Activated CD4-positive, alpha-beta T cell treated with anti-CD3 and anti-CD28 coated beads for 24 hours (primary cell): Measurements from ENCODE around the gene GRK5.
A peak's percentile ranks its signal among the peaks of the same experiment; 100 is the strongest.

Experiments used
- DNase-seq, 2 donors: peaks; one replicate each; pipeline ENCODE4 v3.0.0-alpha.2; 2020; ENCODE audit warnings: low read depth in 2 of 2

Gene GRK5

DNA sequence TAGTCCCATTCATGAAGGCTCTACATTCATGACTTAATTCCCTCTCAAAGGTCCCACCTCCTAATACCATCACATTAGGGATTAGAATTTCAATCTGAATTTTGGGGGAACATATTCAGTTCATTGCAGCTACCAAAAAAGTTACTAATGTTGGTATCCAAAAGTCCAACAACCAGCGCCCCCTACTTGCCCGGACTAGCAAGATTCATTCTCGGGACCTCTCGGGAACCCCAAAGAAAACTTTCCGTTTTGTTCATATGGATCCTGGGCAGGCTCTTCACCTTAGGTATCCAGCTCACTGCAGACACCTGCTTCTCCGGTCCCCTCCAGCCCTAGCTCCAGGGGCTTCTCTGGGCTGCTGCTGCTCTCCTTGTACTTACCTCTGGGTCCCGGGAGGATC lies 8.9 kb upstream of the GRK5 start:
- DNase-seq: peak in 1 of 2 donors; percentile 22

DNA sequence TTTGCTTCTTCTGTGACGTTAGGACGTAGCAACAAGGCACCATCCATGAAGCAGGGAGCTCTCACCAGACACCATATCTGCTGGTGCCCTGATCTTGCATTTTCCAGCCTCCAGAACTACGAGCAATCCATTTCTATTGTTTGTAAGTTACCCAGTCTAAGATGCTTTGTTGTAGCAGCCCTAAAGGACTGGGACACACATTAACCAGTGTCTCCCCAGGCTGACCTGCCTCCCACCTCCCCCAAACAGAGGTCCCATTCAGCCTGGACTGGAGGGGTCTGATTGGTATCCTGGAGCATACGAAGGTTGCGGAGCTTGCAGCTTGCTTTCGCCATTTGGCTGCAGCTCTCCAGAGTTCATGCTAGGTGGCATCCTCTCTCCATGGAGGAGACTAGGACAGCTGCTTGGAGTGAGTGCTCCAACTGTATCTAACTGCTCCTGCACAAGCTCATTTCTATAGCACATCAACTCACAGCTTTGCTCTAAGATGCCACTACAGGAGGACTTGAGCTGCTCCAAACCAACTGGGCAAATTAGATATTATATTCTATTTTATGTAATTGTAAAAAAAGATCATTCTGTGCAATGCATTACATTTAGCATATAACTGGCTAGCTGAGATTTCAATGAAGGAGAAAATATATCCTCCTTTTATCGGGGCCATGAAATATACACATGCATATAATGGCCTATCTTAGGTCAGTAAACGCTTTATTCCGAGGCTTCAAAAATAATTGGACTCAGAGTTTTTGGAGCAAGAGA lies 8.0 kb upstream of the GRK5 start:
- DNase-seq: no peak

DNA sequence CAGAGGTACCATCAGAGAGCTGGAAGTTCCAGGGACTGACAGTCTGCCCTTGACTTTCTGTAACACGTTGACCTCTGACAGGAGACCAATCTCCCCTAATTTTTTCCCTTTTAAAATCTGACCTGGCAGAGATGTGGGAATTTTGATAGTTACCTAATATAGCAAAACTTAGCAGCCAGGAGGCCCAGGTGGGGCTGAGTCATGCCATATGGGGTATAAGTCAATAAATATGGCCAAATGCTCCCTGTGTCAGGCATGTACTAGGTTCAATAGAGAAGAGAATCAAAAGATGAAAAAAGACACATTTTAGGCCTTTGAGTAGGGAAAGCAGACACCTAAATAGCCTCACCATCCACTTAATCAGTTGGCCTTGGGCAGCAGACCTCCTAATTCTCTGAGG lies 6.1 kb upstream of the GRK5 start:
- no peak for DNase-seq

DNA sequence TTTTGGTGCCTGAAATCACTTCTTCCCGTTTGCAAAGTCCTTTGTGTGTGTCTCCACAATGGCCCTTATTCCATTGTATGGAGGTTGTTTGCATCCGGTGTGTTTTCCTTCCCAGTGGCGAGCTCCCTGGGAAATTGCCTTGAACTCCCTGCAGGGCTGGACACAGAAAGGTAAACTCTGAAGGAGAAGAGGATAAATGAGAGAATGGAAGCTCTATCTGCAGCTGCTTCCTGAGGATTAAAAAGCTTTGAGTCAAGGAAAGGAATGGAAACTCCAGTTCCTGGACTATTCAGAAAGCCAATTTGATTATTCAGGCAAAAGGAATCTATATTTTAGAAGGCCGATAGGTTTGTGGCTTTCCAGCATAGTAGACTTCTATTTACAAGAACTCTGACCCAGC lies 4.4 kb upstream of the GRK5 start:
- no peak for DNase-seq

DNA sequence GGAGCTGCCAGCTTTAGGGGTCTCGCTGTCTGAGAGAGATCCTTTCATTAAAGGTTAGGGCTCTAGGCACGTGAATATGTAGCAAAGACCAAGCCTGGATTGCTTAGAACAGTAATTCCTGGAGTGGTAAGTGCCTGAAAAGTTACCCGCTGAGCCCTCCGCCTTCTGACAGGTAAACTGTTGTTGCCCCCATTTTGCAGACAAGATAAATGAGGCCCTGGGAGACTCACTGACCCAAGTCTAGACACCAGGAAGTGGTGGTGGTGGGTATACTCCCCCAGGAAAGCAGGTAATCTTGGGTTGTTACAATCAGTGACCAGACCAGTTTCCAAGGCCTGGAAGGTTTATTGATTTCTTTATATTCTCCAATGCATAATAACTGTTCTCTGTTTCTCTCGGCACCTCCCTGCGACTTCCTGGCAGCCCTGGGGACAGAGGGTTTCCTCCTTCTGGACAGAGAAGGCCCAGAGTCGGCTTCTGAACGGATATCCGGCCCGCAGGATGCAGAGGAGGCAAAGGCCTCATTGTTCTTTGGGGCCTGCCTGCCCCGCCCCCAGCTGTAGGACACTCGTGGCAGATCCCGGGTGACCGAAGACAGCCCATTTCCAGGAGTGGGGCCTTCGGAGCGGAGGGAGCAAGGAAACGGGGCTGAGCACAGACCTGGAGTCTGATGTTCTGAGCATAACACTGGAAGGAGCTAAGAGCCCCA lies 1.3 kb upstream of the GRK5 start:
- peak in 1 of 2 donors; percentile 25 for DNase-seq

DNA sequence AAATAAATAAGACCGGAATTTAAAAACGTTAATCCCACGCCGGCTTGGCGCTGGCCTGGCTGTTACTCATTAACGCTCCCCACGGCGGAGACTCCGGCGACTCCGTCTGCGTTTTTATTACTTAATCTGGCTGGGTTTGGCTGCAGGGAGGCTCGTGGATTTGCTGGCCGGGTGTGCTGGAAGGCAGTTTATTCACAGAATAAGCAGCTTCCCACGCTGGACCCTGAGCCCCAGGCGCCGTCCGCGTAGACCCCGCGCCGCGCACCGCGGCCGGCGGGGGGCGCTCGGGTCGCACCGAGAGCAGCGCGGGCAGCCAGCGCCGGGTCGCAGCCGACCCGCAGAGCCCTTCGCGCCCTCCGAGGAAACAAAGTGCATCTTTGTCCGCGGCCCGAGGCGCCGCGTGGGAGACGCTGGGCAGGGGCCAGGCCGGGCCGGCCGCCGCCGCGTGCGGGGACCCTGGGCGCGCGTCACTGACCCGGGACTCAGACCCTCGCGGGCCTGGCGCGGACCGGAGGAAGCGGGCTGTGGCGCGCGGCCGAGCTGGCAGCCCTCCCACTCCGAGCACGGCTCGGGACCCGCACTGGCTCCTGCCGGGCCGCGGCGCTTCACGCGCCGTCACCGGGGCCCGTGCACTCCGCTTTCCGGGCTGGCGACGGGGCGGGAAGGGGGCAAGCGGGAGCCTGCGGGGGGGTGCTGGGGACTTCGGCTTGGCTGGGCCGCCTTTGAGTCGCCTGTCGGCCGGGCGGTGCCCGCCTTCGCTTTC lies 587 bp upstream of the GRK5 start:
- peak; percentile 51 to 58 for DNase-seq

DNA sequence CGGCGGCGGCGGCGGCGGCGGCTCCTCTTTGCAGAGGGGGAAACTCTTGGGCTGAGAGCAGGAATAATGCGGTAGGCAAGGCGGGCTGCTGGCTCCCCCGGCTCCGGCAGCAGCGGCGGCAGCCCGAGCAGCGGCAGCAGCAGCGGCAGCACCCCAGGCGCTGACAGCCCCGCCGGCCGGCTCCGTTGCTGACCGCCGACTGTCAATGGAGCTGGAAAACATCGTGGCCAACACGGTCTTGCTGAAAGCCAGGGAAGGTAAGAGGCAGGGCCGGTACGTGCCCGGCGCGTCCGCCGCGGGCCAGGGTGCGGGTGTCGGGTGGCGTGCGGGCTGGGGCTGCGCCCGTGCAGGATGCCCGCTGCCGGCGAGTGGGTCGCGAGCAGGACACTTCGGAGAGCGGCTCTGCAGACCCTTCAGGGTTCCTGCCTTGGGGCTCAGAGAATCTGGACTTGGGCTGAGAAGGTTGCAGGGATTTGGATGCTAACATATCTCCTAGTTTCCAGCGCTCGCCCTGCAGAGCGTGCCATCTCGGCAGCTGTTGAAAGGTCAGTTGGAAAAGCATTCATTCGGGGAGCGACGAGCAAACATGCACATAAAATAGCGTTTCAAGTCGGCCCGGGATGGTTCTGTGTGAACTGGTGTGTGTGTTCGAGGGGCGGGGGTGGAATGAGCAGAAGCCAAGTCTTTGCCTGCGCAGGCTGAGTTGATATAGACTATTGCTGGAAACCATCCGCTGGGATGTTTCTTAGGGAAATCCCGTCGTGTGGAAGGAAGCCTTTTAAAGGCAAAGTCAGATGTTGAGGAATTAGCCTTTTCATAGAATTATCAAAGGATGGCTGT lies 562 bp downstream of the GRK5 start:
- peak in 1 of 2 donors; percentile 15 for DNase-seq

DNA sequence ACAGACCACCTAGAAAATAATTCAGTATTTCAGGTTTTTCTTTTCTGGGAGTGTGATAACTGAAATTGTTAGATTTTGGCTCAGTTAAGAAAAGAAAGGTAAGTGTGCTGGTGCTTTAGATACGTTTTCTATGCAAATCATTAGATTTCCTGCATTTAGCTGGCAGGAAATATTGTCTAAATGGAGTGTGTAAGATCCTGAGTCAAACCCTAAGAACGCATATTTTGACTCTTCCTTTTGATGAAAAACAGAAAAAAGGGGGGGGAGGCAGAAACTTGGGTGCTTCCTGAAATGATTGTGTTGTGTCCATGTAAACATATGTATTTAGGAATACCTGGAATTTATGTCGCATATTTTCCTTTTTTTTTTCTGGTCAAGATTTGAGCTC lies 1.2 kb downstream of the GRK5 start:
- DNase-seq: no peak

DNA sequence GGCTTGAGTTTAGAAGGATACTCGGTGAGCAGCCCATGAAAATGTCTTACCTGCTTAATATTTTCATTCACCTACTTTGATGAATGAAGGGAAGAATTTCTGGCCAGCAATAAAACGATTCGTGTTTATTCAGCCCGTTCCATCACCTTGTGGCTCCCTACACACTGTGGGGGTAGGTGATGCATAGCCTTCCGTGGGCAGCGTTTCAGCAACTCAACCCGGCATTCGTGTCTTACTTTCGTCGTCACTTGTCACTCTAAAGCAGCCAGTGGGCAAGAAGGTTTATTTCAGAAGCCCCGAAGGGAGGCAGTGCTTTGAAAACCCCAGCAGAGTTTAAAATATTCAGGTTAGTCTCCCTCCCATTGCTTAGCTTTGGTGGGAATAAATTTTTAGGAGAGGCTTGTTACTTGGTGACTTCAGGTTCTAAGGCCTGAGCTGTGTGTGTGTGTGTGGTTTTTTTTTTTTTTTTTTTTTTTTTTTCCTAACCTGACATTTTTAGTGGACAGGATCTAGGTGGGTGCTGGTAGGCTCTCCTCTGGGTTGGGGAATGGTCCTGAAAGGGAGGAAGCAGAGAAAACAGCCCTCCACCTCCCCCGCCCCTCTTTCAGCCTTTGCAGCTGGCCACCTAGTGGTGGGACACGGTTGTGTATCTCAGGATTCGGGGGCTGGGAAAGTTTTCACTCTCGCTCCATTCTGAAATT lies 1.8 kb downstream of the GRK5 start:
- DNase-seq: peak; percentile 38 to 40

DNA sequence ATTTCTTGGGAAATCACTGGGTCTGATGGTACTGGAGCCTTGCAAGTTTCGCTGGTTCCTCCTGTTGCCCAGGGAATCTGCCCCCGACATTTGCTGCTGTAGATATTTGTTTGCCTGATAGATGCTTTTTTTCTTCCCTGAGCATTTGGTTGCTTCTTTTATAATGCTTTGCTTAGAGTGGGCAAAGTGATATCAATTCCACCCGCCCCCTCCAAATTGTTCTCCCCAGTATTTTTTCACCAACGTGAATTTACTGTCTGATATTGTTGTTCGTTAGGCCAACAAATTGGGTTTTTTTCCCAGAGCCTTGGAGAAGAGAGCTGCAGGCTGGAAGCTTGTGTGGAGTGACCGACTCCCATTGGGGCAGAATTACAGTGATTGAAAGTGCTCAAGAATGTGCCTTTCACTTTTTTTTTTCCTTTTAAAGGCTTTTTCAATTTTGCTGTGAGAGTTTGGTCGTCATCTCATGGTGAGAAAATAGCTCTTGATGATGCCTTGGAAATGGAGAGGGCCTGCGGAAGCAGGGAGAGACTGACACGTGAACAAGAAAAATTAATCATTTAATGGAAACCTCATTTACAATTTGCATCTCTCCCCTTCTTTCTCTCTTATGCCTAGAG lies 2.5 kb downstream of the GRK5 start:
- DNase-seq: no peak

DNA sequence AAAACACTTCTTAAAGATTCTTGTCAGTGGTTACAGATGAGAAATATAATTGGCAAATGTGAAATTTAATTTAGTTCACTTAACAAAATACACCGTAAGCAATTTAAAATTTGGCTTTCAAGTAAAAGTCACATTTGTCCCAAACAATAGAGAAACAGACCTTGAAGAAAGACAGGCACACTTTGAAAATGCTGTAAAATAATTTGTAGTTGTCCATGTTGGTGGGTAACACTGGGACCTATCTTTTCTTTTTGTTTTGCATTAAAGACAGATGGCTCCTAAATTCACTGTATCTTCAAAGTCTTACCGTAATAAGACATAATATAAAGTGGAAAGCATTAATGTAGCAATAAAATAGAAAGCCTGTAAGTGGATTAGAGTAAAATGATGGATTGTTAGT lies 3.3 kb downstream of the GRK5 start:
- no peak for DNase-seq

DNA sequence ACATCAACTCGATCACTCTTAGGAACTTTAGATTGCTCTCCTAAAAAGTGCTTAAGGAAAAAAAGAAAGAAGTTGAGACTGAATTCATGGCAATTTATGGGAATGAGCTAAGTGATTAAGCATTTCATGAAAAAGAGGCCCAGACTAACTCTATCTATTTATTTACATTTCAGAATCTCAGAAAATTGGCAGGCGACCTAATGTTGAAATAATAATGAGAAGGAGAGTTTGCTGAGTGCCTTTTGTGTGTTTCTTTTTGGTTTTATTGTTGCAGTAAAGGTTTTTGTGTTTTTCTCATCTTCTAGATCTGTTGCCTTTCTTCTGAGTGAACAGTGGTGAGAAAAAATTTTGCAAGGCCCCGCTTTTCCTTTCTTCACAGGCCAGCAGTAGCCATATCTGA lies 3.8 kb downstream of the GRK5 start:
- DNase-seq: no peak

DNA sequence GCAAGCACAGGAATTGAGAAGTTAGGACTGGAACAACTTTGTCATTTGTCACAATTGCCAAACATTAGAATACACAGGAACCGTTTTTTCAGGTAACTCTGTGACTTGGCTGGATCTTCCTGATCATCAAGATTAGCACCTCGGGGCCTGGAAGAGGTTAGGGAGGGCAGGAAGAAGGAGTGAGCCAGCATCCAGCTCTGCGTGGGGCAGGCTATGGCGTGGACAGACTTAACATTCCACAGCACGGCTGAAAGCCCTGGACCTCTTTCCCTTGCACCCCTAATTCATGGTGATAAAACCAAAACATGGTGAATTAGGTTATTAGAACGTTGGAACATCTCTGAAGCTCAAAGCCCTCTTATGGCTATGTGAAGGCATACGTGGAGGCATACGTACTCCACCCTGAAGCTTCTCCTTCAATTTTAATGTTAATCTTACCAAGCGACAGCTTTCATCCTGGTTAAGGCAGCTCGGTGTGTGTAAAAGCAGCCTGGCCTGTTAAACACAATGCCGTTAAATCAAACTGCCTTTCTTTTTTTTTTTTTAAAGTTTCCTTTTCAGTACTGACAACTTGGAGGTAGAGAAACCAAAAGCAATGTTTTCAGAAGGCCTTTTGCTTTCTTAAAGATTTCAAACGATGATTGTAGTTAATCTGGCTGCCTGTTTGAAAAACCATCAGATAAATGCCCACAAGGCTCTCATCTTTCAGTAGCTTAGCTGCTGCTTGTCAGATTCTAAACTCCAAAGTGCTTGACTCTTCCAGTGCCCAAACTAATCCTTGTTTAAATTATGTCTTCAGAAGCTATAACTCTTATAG lies 4.5 kb downstream of the GRK5 start:
- no peak for DNase-seq

DNA sequence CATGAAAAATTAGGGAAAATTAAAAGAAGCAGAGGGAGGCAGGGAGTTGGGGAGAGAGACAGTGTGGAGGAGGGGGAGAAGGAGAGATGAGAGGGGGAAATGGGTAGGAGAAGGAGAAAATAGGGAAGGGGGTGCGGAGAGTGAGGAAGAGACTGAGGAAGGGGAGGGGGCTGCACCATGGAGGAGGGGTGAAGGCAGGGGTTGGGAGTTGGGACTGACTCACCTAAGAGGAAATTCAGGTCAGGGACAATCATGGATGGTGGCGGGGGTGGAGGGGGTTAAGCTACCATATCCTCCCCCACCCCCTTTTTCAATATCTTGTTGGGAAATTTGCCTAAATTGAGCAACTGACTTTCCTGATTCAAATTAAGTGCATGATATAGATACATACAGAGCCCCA lies 8.0 kb downstream of the GRK5 start:
- DNase-seq: no peak

DNA sequence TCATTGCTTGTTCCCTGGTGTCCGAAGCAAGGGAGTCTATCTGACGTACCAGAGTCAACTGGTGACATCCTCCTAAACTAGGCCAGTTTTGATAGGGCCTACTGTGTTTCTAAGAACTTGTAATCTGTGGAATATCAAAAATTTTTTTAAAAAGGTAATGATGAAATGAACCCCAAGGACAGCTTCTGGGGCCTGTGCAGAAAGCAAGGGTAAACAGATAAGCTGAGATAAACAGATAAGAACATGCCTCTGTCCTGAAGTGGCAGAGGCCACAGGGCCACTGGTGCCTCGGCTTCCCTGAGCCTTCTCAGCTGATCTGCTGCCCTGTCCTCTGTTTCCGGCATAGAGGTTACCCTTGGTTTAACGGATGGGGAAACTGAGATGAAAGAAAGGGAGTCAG lies 8.8 kb downstream of the GRK5 start:
- DNase-seq: no peak

DNA sequence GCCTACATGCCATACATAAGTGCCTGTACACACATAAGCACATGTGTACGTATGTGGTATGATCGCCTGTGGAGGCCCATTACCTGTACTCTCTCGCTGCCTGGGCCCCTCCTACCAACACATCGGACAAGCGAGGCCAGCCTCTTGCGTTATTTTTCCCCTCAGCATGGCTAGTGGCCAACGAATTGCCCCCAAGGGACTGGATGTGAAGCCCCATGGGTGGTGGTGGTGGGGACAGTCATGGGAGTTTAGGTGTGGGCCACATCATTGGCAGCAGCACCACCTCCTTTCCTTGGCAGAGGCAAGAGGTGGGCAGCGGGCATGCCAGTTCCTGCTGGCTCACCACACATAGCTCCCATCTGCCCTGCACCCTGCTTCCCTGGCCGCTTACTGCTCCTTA lies 10.0 kb downstream of the GRK5 start:
- no peak for DNase-seq

DNA sequence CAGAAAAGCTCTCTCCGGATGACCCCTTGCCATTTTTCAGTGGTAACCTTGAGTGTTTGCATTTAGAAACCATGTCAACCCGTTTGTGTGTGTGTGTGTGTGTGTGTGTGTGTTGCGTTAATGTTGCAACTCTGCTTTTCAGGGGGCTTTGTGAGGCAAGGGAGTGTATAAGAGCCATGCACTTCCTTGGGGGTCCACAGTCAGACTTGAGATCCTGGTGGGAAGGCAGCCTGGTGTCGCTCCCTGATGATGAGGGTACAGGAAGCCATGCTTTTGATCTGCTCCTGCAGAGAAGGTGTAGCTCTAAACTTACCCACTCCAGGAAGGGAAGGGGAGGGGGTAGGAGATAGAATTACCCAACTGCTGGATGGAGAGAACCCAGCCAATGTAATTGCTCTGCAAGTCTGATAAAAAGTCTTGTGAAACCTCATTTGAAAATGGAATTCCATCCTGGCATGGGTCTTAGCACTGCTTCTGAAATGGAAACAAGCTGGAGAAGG lies 10.7 kb downstream of the GRK5 start:
- DNase-seq: no peak

DNA sequence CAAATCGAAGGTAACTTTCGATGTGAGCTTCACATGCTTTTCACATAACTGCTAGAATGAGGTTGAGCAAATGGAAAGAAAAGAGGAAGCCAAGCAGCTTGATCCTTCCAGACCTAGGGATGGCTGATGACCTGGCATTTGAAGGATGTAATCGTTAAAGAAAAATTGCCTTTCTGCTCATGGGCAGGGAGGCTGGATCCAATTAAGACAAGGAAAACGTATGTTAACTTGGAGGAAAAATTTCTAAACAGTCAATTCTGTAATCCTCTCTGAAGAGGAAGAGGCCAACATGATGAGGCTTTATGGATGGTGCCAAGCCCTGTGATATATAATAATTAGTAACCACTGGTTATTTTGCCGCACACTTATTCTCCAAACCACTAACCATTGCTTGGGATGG lies 12.5 kb downstream of the GRK5 start:
- DNase-seq: no peak

DNA sequence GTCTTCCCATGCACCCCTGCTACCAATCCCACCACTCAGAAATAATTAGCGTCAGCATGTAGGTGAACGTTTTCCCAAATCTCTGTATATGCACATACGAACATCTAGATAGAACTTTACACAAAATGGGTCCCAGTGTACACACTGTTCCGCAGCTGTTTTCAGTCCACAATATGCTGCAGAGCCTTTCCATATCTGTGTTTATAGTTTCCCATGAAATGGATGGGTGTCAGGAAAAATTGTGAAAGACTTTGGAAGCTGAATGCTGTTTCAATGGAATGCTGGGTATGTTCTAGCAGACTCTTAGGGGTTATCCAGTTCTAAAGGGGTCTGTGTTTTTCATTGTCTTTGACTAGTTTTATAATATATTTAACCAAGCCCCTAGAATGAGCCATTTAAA lies 13.8 kb downstream of the GRK5 start:
- DNase-seq: no peak

DNA sequence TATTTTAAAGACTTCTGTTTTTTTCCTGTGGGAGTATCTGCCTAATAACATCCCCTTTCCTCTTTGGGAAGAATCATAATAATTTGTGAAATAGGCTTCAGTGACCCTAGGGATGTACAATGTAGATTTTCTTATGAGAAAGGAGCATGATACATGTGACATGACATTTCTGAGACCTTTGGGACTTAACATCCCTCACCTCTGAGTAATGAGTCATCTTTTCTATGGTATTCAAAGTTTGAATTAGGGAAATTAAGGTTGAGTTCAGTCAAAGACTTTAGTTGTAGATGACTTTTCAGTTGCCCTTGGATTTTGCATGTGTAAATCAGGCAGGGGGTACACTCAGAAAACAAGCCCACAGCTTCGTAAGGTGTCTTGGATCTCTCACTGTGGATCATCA lies 14.3 kb downstream of the GRK5 start:
- DNase-seq: no peak
